Left ventricle myocardium superior (tissue), 1 donor: ENCODE measurements around the gene NINJ1. TPM values are rescaled to one million over a fixed set of nuclear protein-coding genes. Genes with fewer than 3 reads are reported as not detected.

Source experiments
- ATAC-seq: fragments of 200-7000 bp; cut with Tn5 transposase; one replicate; pipeline ENCODE4 v1.9.1; 2020; ENCODE audit warnings: mild to moderate bottlenecking, moderate library complexity
- DNase-seq: peaks from one replicate; pipeline ENCODE4 v3.0.0-alpha.2; 2020
- intact Hi-C: fragments of 100-400 bp; cut with micrococcal nuclease; formaldehyde crosslinking; loops from one replicate; pipeline ENCODE4 v1.11.0; 2022
- long read RNA-seq: library from polyadenylated mRNA; unstranded; transcript quantifications from one replicate; pipeline ENCODE4 v2.0.0, GENCODE V29; 2021
- total RNA-seq: library from RNA; stranded (reverse); fragmentation: NEBNext Ultra II Directional; extraction: Animal tissue kit (Norgen Biotek cat#: 25700); gene quantifications from one replicate; pipeline ENCODE4 v1.2.1, GENCODE V29; 2021
- donor health status: DM: no; HTN: yes; CAD: no; lungs with severe emphysema.

Gene NINJ1
- total RNA-seq = 46.8 TPM
- long read RNA-seq, transcript NINJ1-201 (4 exons, 1,281 nt) = major isoform, 70 of 94 reads
- long read RNA-seq, partial matches to known transcripts = 16 of 94 reads
- long read RNA-seq, other reads (novel, unspliced or antisense) = 5 of 94 reads

GRCh38 chr9:93134015-93134739 is at the start of gene NINJ1:
Gene NINJ1, minus strand, starts transcription at chr9:93134251. Its CDS starts 34 bp downstream, at chr9:93134217.
- peak; percentile 84 for ATAC-seq
- peak; percentile 89 for DNase-seq
- intact Hi-C loops = no loop called here

GRCh38 chr9:93183131-93183662 is 49.1 kb upstream of the NINJ1 start:
- ATAC-seq (no peak), DNase-seq (no peak)
- intact Hi-C loops = loop anchor here (5.0 kb wide), 1 partner anchor 984 kb away; no protein-coding TSS in a partner anchor

GRCh38 chr9:93182572-93182971 is 48.5 kb upstream of the NINJ1 start:
- intact Hi-C loops = loop anchor here (5.0 kb wide), 1 partner anchor 985 kb away; no protein-coding TSS in a partner anchor
- DNase-seq = peak; percentile 71
- peak; percentile 8 for ATAC-seq

GRCh38 chr9:93181672-93182435 is 47.8 kb upstream of the NINJ1 start:
- ATAC-seq = no peak
- intact Hi-C loops = loop anchor here (5.0 kb wide), 1 partner anchor 985 kb away; no protein-coding TSS in a partner anchor
- no peak for DNase-seq

- ATAC-seq = no peak
- no peak for DNase-seq
- intact Hi-C loops = loop anchor here (5.0 kb wide), 1 partner anchor 986 kb away; no protein-coding TSS in a partner anchor
Measured at GRCh38 chr9:93180938-93181337, 46.9 kb upstream of the NINJ1 start.

GRCh38 chr9:93178851-93179786 is 45.1 kb upstream of the NINJ1 start:
- no peak for DNase-seq
- intact Hi-C loops = no loop called here
- ATAC-seq = no peak

- DNase-seq (peak; percentile 33), ATAC-seq (peak; percentile 16)
- intact Hi-C loops = no loop called here
Measured at GRCh38 chr9:93177676-93178075, 43.6 kb upstream of the NINJ1 start.

GRCh38 chr9:93174976-93175375 is 40.9 kb upstream of the NINJ1 start:
- DNase-seq = no peak
- no peak for ATAC-seq
- intact Hi-C loops = no loop called here

- ATAC-seq (no peak), DNase-seq (no peak)
- intact Hi-C loops = no loop called here
Measured at GRCh38 chr9:93173365-93174051, 39.5 kb upstream of the NINJ1 start.

- intact Hi-C loops = no loop called here
- DNase-seq = no peak
- ATAC-seq = no peak
Measured at GRCh38 chr9:93172666-93173364, 38.8 kb upstream of the NINJ1 start.

GRCh38 chr9:93171261-93171990 is 37.4 kb upstream of the NINJ1 start:
- ATAC-seq = no peak
- intact Hi-C loops = no loop called here
- no peak for DNase-seq

GRCh38 chr9:93170571-93170970 is 36.5 kb upstream of the NINJ1 start:
- intact Hi-C loops = no loop called here
- DNase-seq = no peak
- no peak for ATAC-seq

- ATAC-seq = no peak
- no peak for DNase-seq
- intact Hi-C loops = no loop called here
Measured at GRCh38 chr9:93169444-93169843, 35.4 kb upstream of the NINJ1 start.

- DNase-seq (peak; percentile 54), ATAC-seq (peak; percentile 85)
- intact Hi-C loops = no loop called here
Measured at GRCh38 chr9:93168581-93168980, 34.5 kb upstream of the NINJ1 start.

- intact Hi-C loops = no loop called here
Measured at GRCh38 chr9:93167838-93168237, 33.8 kb upstream of the NINJ1 start.

GRCh38 chr9:93167185-93167584 is 33.1 kb upstream of the NINJ1 start:
- no peak for DNase-seq
- intact Hi-C loops = no loop called here
- ATAC-seq = no peak

More at GRCh38 chr9:93167838-93168237, 33.8 kb upstream of the NINJ1 start:
- DNase-seq (no peak), ATAC-seq (no peak)

- DNase-seq (no peak), ATAC-seq (no peak)
- intact Hi-C loops = no loop called here
Measured at GRCh38 chr9:93166699-93167098, 32.6 kb upstream of the NINJ1 start.
